GM18870 (cell line): ENCODE data around the gene CTU2.

Experiments used
- ATAC-seq: cut with Tn5 transposase; IDR thresholded peaks from one replicate; pipeline ENCODE4 v1.9.1; 2021; ENCODE audit warnings: moderate library complexity; ENCODE audit not compliant: unreplicated experiment

Gene CTU2

DNA sequence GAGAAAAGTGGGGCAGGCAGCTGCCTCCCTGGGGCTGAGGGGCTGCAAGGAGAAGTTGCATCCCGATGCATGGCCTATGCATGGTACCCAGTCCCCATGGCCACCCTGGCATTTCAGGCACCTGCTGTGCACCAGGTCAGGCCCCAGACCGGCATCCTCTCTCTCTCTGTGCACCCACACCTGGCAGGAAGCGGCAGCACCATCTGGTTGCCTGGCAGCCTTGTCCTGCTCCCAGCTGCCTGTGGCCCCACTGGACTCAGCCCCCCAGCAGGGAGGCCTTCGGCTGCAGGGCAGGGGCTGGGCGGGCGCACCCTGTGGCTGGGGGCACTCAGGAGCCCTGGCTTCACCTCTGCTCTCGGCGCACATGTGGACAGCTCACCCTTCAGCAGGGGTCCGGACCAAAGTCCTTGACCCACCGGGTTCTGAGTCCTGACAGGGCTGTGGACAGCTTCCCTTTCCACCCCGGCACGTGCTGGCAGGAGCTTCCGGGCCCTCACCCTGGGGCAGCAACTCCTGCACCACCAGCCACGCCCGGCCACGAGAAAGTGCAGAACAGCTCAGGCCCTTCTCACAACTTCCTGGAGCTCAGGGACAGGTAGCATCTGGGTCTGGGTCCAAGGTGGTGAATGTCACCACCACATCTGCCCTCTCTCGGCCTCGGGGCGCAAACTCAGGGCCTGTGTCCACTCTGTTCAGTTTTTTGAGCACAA is 36.7 kb downstream of the CTU2 start:
- ATAC-seq = no peak

DNA sequence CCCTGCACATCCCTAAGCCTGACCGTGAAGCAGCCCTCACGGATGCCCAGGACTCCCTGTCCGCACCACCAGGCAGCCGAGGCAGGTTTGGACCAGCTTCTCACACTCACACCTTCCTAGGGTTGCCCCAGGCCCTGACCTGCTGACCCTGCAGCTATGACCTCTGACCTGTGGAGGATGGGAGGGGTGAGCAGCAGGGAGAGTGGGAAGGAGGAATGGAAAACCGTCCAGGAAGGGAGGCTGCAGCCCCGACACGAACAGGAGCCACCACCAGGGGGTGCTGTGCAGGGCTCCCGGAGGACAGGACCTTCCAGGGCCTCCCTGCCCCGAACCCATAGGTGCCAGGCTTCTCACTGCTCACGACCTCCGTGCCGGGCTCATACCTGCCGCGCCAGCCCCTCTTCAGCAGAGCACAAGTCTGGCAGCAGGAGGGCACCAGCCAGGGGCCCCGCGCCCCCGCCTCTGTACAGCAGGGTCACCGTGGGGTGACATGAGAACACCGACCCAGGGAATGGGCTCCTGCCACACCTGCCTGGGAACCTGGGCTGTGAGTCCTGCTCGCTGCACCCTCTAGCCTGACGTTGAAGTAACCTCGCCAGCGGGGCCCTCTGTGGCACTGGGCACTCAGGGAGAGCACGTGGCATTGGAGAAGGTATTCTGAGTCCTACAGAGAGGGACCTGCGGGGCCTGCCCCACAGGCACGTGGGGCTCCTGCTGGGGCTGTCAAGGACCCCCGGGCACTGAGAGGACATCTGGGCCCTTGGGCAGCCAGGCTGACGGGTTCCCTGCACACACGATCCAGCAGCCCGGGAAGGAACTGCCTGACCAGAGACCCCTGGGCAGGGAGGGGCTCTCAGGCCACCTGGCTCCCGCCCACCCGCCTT is 37.6 kb downstream of the CTU2 start:
- no peak for ATAC-seq

DNA sequence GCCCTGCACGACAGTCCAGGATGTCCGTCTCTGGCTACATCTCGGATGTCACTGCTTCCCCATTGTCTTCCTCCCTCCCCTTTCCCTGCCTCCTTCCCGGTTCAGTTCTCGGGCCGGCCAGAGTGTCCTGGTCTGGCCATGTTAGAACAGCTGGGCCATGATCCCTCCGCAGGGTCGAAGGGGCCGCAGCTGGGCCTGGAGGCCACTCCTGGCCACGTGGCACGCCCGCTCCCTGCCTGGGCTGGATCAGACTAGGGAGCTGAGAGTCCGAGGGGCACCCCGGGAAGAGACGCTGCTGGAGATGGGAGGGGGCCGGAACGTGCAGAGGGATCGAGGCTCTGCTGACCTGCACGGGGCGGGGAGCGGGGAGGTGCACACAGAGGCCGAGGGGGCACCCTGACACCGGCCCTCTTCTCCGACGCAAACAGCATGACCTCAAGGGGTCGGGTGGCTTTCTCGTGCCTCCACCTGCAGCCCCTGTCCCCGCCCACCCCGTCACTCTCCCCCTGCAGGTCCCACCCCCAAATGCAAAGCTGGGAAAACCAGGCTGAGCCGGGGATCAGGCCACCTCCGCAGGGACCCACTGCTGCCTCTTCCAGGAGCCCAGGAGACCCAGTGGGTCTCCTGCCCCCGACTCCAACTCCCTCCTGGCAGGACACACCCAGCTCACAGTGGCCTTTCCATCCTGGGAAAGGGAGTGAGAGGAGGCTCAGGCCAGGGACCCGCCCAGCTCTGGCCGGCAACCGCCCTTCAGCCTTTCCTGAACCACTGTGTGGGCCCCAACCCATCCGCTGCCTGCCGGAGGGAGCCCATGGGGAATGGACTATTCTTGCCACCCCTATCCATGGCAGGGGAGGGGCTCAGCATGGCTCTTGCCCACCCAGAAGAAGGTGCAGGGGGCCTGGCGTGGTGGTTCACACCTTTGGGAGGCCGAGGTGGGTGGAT is 38.5 kb downstream of the CTU2 start:
- no peak for ATAC-seq

DNA sequence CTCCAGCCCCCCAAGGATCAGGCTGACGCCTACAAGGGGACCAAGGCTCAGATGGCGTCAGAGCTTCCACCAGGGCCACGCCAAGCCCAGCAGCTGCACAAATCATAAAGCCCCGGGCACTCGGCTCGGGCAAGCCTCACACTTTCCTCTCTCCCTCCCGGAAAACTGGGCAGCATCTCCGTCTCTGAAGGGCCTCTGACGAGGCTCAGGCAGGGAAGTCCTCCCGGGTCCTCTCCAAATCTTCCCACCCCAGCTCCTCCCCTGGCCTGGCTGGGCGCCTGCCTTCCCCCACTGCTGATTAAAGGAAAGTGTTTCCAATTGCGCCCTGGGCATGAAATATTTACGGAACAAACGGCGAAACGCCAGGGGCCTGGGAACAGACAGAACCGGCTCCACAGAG is 40.2 kb downstream of the CTU2 start:
- no peak for ATAC-seq

DNA sequence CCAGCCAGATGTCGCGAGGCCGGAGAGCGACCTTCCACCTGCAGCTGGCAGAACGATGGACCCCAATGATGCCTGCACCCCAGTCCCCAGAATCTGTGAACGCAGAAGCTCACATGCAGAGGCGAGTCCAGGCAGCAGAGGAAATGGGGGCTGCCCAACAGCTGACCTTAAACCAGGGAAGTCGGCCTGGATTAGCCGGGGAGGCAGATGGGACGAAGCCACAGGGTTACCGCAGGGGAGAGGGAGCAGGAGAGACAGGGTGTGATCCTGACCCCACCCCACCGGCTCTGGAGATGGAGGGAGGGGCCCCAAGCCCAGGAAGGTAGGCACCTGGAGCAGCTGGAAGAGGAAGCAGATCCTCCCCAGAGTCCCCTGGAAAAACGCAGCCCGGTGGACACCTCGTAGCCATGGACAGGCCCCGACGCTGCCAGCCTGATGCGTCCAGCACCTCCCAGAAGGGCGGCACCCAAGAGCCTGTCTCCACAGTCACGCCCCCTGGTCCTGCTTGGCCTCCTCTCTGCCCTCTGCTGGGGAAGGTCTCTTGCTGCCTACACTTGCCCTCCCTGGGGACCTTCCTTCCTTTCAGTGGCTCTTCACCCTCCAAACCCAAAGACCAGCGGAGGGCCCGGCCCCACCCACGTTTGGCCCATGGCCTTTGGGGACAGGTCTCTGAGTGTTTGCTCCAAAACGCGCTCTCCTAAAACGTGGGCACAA is 41.4 kb downstream of the CTU2 start:
- no peak for ATAC-seq

DNA sequence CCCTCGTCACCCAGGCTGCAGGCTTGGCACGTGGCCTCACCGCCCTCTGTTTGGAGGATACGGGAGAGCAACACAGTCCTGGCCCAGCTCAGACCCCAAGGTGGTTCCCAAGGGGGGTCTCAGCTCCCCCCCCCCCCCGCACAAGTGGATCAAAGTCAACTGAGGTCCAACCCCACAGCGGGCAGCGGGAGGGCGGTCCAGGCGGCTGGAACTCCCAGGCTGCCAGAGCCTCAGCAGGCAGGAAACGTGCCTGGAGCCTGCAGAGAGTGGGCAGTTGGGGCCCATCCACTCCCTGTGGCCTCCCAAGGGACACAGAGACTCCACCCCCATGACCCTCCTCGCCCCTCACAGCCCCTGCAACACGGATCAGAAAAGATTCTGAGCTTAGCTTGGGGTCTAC is 42.1 kb downstream of the CTU2 start:
- no peak for ATAC-seq

DNA sequence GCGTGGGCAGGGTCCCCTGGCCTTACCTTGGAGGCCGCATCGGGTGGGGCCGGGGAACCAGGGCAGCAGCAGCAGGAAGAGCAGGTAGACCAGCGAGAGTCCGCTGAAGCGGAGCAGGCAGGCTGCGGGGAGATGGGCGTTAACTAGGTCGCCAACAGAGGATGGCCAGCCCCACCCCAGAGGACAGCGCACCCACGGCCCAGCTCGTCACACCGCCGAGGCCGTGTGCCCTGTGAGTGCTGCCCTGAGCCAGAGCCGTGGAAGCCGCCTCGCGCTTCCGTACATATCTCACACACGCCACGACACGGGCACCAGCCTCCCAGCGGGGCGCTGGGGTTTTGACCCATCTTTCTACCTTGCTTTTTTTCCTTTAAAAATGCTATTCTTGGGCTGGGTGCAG is 43.1 kb downstream of the CTU2 start:
- no peak for ATAC-seq

DNA sequence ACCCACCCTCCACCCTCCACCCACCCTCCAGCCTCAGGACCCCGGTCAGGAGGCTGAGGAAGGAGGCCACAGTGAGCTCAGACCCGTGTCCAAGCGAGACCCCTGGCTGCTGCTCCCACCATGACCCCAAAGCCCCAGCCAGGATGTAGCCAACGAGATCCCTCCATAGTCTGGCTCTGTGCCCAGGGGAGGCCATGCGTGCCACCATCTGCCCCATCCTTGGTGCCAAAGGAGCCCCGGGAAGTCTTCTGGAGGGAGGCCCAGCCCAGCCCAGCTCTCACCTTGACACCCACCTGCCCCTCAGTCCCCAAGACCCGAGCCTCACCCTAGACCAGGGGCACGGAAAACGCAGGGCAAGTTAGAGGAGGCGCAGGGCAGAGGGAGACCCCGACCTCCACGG is 44.6 kb downstream of the CTU2 start:
- no peak for ATAC-seq

DNA sequence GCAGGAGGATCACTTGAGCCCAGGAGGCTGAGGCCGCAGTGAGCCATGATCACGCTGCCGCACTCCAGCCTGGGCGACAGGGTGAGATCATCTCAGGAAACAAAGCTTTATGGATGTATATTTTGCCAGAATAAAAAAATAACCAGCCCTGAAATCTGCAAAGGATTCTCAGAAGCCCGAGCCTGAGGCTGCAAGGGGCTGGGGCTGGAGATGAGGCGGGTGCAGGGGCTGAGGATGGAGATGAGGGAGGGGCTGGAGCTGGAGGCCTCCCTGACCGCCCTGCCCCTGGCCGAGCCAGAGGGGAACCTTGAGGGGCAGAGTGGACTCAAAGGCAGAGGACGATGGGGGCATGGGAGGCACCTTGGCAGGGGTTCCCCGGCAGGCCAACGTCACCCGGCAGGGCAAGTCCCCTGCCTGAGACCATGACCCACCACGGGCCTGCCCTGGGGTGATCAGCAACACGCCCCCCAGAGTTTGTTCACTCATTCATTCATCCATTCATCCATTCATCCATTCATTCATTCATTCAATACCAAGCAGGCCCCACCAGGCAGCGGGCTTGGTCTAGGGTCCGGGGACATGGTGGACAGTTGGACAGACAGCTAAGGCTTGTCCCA is 46.2 kb downstream of the CTU2 start:
- ATAC-seq = no peak

DNA sequence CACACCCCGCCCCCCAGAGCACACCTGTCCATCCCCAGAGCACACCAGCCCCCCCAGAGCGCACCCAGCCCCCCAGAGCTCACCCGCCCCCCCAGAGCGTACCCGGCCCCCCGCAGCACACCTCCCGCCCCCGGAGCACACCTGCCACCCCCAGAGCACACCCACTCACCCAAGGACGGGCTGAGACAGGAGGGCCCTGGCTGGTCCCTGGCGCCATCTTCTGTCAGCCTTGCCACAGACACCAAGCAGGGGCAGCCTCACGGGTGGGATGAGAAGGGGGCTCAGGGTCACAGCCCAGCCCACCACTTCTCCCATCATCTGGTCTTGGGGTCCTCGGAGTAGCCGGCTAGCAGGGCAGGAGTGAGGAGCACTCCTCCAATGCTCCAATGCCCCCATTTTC is 46.9 kb downstream of the CTU2 start:
- ATAC-seq = no peak

DNA sequence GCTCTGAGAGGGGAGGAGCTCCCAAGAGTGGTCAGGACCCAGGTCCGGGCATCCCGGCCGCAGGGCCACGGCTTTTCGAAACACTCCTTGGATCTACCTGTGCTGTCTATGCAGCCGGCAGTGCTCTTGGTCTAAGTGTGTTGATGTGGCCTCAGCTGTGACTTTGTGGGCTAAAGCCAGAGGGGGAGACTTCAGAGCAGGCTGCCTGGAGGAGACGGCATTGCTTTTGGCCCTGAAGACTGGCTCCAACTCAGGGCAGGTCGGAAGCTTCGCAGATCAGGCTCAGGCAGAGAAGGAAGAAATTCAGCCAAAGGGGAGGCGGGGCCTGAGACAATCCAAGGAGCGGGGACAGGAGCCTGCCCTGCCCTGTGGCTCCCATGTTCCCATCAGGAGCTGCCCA is 47.3 kb downstream of the CTU2 start:
- no peak for ATAC-seq

DNA sequence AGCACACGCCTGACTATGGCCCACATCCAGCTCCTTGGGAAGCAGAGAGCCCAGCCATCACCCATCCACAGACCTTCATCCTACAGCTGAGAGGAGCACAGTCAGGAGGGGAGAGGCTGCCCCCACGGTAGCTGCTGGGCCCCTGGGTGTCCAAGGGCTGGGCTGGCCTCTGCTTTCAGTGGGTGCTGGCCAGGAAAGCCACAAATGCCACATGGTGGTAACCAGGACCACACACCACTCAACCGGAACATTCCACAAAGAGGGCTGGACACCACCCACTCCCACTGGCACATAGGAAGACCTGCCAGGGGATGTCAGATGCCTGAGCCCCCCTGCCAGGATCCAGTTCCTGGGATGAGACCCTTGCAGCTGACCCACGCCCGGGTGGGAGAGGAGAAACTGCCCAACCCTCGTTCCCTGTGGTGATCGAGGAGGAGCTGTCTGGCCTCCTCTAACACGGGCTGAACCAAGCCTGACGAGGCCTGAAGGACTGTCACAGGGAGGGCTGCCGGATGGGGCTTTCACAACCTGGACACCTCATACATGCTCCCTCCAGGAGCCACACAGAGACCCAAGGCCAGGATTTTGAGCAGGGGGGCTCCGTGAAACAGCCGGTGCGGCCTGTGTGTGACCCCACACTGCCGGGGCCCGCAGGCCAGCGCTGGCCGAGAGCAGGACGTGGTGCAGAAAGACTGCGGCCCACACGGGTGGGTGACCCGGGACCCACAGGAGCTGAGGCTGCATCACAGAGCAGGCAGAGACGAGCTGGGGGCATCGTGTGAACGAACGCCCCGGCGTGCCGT is 48.0 kb downstream of the CTU2 start:
- no peak for ATAC-seq

DNA sequence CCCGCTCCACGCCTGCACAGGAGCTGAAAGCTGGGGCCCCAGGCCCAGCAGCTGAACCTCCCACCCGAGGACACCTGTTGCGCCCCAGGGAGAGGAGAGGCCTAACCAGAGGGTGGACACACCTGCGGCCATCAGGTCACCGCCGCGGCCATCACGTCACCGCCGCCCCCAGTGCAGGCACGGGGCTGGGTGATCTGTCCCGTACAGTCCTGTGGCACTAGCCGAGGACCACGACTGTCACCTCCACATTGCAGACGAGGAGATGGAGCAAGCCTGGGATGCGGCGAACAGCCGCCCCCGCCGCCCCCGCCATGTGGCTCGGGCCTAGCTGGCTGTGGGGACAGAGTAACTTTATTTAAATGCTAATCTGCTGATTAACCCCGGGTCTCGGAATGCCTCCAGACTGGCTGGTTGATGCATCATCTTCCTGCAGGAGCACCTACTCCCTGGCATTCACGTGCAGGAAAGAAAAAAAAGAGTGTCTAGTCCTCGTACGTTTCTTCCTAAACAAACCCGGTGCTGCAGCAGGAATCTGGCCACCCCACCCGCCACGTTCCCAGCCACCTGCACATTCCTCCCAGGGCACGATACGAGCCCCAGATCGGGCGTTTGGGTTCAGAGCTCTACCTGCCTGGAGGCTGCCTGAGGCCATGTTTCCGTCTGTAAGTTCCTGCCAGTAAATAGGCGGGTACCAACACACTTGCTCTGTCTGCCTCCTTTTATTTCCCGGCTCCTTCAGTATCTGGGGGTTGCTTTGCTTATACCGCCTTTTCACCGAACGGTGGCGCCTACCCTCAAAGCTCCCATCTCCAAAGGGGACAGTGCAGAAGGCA is 48.8 kb downstream of the CTU2 start:
- ATAC-seq = no peak

DNA sequence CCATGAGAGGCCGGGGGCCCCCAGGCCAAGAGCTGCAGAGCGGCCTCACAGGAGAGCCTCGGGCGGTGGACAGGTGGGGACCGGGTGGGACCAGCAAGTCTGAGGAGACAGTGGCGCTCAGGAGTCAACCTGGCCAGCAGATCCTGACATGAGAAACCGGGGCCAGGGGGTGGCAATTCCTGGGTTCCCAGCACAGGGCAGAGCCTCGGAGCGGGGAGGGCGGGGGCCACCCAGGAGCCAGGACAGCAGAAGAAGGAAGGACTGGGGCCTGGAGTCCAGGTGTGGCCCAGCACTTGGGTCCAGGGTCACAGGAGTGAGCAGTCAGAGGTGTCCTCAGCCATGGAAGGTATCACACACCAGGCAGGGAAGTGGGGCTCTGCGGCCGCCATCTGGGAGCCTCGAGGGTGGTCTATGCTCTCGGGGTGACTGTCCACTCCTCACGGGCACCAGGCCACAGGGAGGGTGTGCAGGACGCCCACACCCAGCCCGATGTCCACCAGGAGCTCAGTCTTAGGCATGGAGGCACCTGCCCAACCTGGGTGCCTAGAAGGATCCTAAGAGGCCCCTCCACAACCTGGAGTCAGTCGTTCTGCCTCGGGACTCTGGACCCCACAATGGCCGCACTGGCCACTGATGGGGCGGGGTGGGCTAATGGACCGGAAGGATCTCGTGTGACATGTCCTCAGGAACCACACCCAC is 49.6 kb downstream of the CTU2 start:
- no peak for ATAC-seq

DNA sequence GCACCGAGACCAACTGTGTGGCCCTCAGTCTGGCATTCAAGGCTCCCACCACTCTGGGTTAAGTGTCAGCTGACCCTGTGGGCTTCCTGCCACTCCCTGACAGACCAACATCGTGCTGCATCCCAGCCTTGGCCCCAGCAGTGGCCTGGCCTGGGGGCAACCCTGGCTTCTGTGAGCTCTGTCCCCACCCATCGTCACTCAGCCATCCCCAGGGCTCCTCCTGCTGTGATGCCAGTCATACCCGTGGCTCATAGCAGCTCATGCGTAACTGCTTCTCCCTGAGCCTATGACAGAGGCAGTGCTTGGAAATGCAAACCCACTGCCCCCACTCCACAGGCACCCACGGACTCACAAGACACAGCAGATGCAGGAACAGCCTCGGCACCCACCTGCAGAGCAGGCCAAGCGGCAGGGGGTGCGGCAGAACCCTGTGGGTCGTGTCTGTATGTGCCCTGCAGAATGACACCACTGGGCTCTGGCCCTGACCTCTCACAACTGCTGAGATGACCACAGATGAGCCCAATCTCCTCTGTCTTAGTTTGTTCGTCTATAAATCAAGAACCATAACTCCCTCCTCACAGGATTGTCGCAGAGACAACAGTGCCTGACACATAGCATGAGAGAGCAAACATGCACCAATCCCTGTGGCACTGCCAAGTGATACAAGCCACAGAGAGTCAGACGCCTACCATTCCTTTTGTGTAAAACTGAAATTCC is 52.1 kb downstream of the CTU2 start:
- ATAC-seq = no peak

DNA sequence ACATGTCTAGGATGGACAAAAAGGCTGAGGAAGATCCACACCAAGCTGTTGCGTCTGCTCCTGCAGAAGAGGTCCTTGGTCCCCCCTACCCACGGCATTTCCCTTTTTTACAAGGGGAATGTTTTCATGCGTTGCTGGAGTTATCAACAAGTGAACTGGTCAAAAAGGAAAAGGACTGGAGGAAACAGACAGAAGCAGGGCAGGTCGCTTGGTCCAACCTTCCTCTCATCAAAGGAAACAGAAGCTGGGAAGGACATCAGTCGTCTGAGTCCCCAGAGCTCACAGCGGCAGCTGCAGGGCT is 52.6 kb downstream of the CTU2 start:
- ATAC-seq = no peak

DNA sequence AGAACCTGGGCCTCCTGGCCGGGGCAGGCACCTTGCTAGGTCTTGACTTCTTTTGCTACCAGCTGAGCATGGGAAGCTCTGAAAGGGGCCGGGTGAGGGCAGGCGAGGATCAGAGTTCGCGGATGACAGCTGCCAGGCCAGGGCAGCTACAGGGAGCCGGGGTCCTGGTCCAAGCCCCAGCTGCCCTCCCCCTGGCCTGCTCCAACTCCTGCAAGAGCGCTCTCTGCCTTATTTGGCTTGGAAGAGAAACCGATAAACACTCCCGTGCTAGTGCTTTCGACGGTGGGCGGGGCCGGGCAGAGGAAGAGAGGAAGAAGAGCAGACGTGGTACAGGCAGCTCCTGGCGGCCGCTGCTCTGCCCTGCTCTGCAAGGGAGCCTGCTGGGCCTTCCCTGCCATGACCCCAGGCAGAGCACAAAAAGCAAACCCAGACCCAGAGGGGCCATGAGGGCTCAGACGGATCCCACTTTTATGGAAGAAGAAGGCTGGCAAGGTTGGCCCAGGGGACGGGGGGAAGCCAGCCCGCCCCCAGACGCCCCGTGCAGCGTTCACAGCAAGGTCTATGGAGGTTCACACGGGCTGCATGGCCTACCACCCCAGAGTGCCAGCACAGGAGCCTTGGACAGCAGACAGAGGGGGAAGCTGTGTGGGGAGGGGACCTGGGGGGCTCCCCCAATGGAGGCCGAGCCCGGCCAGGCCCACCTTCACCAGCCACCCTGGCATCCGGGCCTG is 53.1 kb downstream of the CTU2 start:
- ATAC-seq = no peak
